ENCODE results near the gene EFCAB14.

The EFCAB14 gene

DNA sequence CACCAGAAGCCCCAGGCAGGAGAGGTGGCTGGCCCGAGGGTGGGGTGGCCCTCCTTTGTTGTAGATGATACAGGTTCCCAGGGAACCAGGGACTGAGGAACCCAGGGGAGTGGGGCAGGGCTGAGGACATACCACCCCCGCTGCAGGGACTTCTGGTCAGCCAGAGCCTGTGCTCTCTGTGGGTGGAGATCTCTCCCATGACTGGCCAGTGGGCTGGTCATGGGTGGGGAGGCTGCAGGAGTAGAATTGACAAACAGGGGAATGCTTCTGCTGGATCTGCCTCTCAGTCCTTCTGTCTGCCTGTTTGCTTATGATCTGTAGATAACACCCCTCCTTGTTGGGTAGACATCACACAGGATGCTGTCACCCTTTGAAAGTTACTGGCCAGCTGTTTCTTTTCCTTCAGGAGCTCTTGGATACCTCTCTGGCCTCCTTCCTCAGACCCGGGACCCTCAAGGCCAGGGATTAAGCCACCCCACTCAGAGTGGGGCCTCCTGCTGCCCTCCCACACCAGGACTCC lies 2.8 kb upstream of the EFCAB14 start:
- peak overlapping the region; percentile 89 for H3K27ac ChIP-seq
- TF ChIP-seq, protein P1, sequence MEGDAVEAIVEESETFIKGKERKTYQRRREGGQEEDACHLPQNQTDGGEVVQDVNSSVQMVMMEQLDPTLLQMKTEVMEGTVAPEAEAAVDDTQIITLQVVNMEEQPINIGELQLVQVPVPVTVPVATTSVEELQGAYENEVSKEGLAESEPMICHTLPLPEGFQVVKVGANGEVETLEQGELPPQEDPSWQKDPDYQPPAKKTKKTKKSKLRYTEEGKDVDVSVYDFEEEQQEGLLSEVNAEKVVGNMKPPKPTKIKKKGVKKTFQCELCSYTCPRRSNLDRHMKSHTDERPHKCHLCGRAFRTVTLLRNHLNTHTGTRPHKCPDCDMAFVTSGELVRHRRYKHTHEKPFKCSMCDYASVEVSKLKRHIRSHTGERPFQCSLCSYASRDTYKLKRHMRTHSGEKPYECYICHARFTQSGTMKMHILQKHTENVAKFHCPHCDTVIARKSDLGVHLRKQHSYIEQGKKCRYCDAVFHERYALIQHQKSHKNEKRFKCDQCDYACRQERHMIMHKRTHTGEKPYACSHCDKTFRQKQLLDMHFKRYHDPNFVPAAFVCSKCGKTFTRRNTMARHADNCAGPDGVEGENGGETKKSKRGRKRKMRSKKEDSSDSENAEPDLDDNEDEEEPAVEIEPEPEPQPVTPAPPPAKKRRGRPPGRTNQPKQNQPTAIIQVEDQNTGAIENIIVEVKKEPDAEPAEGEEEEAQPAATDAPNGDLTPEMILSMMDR (conservative IDR thresholded peaks at IDR 0.05): no peak

DNA sequence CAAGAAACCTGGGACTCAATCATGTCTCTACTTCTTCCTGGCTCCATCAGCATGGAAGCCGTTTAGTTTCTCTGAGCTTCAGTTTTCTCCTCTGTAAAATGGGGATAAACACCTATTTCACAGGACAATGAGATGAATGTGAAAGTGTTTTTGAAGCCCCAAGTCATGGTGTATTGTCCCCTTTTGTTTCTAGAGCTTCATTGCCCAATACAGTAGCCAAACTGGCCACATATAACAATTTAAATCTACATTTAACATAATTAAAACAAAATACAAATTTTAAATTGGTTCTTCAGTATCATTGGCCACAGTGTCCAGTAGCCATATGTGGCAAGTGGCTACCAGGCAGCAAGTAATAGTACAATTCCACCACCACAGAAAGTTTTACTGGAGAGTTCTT lies 2.3 kb upstream of the EFCAB14 start:
- peak overlapping the region; percentile 89 for H3K27ac ChIP-seq
- TF ChIP-seq, protein P1 (conservative IDR thresholded peaks at IDR 0.05): no peak

DNA sequence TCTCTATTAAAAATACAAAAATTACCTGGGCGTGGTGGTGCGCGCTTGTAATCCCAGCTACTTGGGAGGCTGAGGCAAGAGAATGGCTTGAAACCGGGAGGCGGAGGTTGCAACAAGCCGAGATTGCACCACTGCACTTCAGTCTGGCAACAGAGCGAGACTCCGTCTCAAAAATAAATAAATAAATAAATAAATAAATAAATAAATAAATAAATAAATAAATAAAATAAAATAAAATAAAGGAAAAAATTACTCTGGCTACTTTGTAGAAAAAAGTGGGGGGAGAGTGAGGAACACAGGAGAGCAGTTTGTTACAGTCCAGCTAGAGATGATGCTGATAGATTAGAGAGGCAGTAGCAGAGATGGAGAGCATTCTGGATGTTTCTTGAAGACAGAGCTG lies 1.4 kb upstream of the EFCAB14 start:
- peak overlapping the region; percentile 89 for H3K27ac ChIP-seq

DNA sequence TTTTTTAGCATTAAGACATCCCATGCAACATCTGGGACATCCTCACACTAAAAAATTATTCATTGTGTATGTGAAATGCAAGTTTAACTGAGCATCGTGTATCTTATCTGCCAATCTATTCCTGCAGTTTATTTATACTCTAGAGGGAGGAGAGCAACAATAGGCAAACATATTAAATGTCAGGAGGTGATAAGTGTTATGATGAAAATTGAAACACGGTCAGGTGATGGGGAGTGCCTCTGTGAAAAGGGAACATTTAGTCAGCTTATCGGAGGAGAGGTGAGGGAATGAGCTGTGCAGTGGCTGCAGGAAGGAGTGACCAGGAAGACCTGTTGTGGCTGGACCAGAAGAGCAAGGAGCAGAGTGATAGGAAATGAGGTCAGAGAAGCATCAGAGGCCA lies 775 bp upstream of the EFCAB14 start:
- TF ChIP-seq, protein P1 (conservative IDR thresholded peaks at IDR 0.05): no peak
- peak overlapping the region; percentile 89 for H3K27ac ChIP-seq

DNA sequence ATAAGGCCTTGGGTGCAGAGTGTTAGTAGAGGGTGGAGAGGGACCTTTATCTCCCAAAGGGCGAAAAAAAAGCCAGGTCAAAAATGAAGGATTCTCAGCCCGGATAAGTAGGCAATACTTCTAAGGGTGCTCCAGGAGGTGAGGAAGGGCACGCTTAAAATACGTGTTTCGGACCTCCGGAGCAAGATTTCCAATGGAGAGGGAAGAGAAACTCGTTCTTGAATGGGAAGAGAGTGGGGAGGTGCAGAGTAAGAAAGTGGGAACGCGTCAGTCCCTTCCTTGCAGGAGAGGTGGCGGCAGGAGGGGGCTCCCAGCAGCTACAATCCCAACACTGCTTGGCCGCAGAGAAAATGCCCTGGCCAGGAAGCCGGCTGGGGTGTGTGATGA lies 581 bp downstream of the EFCAB14 start:
- TF ChIP-seq, protein P1 (conservative IDR thresholded peaks at IDR 0.05): no peak
- peak overlapping the region; percentile 89 for H3K27ac ChIP-seq

DNA sequence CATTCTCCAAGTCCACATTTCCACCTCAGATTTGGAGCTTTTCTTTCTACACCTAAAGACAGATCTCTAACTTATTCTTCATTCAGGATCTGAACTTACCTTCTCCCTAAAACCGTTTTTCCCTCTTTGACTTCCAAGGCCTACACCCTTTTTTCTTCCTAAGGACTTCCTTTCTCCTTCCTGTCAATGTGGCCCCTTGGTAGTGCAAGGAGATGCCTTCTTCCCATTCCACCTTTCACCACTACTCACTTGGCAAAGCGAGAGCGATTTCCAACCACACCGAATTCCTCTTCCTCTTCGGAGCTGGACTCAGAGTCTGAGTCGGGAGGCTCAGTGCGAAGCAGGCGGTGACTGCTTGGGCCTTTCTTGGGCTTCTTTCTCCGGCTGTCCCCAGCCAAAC lies 1.3 kb downstream of the EFCAB14 start:
- TF ChIP-seq, protein P1 (conservative IDR thresholded peaks at IDR 0.05): no peak
- peak overlapping the region; percentile 89; the same call in 1 of the 2 replicates for H3K27ac ChIP-seq

DNA sequence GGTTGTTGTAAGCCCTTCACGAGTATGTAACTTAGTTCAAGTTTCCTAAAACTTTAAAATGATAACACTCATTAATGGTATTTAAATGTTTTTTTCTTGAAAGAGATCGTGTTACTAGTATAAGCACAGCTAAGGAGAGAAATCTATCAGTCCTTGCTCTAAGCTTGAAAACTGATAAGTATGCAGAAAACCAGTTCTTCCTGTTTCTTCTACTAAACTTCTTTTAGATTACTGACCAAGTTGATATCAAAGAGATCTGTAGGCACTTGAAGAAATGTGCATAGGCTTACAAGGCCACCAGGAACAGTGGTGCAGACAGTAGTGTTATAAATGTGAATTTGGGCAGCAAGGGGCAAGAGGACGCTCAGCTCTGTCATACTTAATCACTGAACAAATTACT lies 3.9 kb downstream of the EFCAB14 start:
- TF ChIP-seq, protein P1 (conservative IDR thresholded peaks at IDR 0.05): no peak
- peak overlapping the region; percentile 44 for H3K27ac ChIP-seq

DNA sequence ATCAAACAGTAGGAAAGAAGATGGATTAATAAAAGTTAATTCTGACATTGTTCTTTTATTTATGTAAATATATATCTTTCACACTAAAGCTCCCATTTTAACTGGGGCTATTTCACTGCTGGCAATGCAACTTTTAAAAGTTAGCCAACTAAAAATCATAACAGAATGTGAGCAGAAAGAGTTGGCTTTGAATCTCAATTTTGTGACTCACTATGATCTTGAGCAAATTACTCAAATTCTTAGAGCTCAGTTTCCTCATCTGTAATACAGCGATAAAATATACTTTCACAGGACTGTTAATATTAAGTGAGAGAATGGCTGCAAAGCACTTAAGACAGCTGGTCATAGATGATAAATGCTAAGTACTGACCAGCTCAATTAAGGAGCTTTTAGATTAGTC lies 10.8 kb downstream of the EFCAB14 start:
- TF ChIP-seq, protein P1 (conservative IDR thresholded peaks at IDR 0.05): no peak
- no peak overlapping the region for H3K27ac ChIP-seq

All from VCaP (cell line).